ENCODE results near the gene MAT1A. TPM values are rescaled to one million over a fixed set of nuclear protein-coding genes. Genes with fewer than 3 reads are reported as not detected.

MAT1A gene
- total and polyA plus RNA-seq, 2 experiments from 2014 or later = not detected

GRCh38 chr10:80284522-80284921 lies 4.9 kb downstream of the MAT1A start:
- in situ Hi-C loops (cut with MboI) = no loop called here
- no peaks in the 10 kb centered on the region for H3K36me3 ChIP-seq (ENCODE audit: low read depth)
- H3K9ac ChIP-seq = no peak overlapping the region
- no peaks in the 10 kb centered on the region for H3K4me1 ChIP-seq (ENCODE audit: insufficient read depth)
- H3K27me3 ChIP-seq (replicated peaks; ENCODE audit: insufficient read depth) = peaks cover 11% of the 10 kb centered on the region
- H3K4me3 ChIP-seq = no peak overlapping the region
- no peaks in the 10 kb centered on the region for H3K79me2 ChIP-seq (ENCODE audit: insufficient read depth)
- TF ChIP-seq EZH2 (IDR thresholded peaks at IDR 0.05; ENCODE audit: insufficient read depth, poor library complexity, severe bottlenecking) (no peak), EZH2phosphoT487 (IDR thresholded peaks at IDR 0.05; ENCODE audit: insufficient read depth, low read depth) (no peak)
- no peaks in the 10 kb centered on the region for H3F3A ChIP-seq (ENCODE audit: insufficient read depth)
- H3K9me2 ChIP-seq (ENCODE audit: insufficient read depth) = no peaks in the 10 kb centered on the region
- H3K4me2 ChIP-seq (ENCODE audit: unreplicated experiment) = no peak overlapping the region
- WGBS, 2 experiments (ENCODE audit: low coverage in 1 of 2, low lambda C conversion rate in 2 of 2, missing lambda C conversion rate in 2 of 2) = 0% methylated on average over 1 of the region's 1 CpG
- no peaks in the 10 kb centered on the region for H4K20me1 ChIP-seq (ENCODE audit: insufficient read depth)
- H3K27ac ChIP-seq = no peak overlapping the region
- H2AFZ ChIP-seq = no peak overlapping the region
- no peak for DNase-seq
- H3K9me3 ChIP-seq (ENCODE audit: low read depth) = no peaks in the 10 kb centered on the region

GRCh38 chr10:80283536-80284199 lies 5.8 kb downstream of the MAT1A start:
- in situ Hi-C loops (cut with MboI) = no loop called here
- 48 to 52% methylated on average over 14 of the region's 14 CpGs for WGBS, 2 experiments (ENCODE audit: low coverage in 1 of 2, low lambda C conversion rate in 2 of 2, missing lambda C conversion rate in 2 of 2)
- peaks cover 15% of the 10 kb centered on the region for H3K27me3 ChIP-seq (replicated peaks; ENCODE audit: insufficient read depth)
- H4K20me1 ChIP-seq (ENCODE audit: insufficient read depth) = no peaks in the 10 kb centered on the region
- TF ChIP-seq EZH2 (IDR thresholded peaks at IDR 0.05; ENCODE audit: insufficient read depth, poor library complexity, severe bottlenecking) (no peak), EZH2phosphoT487 (IDR thresholded peaks at IDR 0.05; ENCODE audit: insufficient read depth, low read depth) (no peak)
- H2AFZ ChIP-seq = no peak overlapping the region
- H3F3A ChIP-seq (ENCODE audit: insufficient read depth) = no peaks in the 10 kb centered on the region
- no peaks in the 10 kb centered on the region for H3K36me3 ChIP-seq (ENCODE audit: low read depth)
- H3K4me2 ChIP-seq (ENCODE audit: unreplicated experiment) = no peak overlapping the region
- H3K9ac ChIP-seq = no peak overlapping the region
- no peaks in the 10 kb centered on the region for H3K4me1 ChIP-seq (ENCODE audit: insufficient read depth)
- H3K79me2 ChIP-seq (ENCODE audit: insufficient read depth) = no peaks in the 10 kb centered on the region
- no peak overlapping the region for H3K4me3 ChIP-seq
- H3K9me3 ChIP-seq (ENCODE audit: low read depth) = no peaks in the 10 kb centered on the region
- no peak for DNase-seq
- H3K27ac ChIP-seq = no peak overlapping the region
- H3K9me2 ChIP-seq (ENCODE audit: insufficient read depth) = no peaks in the 10 kb centered on the region

GRCh38 chr10:80283119-80283518 lies 6.3 kb downstream of the MAT1A start:
- no peaks in the 10 kb centered on the region for H3K9me2 ChIP-seq (ENCODE audit: insufficient read depth)
- H3F3A ChIP-seq (ENCODE audit: insufficient read depth) = no peaks in the 10 kb centered on the region
- no peaks in the 10 kb centered on the region for H3K36me3 ChIP-seq (ENCODE audit: low read depth)
- DNase-seq = no peak
- no peak overlapping the region for H3K27ac ChIP-seq
- TF ChIP-seq EZH2 (IDR thresholded peaks at IDR 0.05; ENCODE audit: insufficient read depth, poor library complexity, severe bottlenecking) (no peak), EZH2phosphoT487 (IDR thresholded peaks at IDR 0.05; ENCODE audit: insufficient read depth, low read depth) (no peak)
- whole genome bisulfite sequencing, 2 experiments (ENCODE audit: low coverage in 1 of 2, low lambda C conversion rate in 2 of 2, missing lambda C conversion rate in 2 of 2) = 80 to 89% methylated on average over 4 of the region's 4 CpGs
- no peaks in the 10 kb centered on the region for H3K79me2 ChIP-seq (ENCODE audit: insufficient read depth)
- no peak overlapping the region for H2AFZ ChIP-seq
- no peaks in the 10 kb centered on the region for H3K4me1 ChIP-seq (ENCODE audit: insufficient read depth)
- H3K4me2 ChIP-seq (ENCODE audit: unreplicated experiment) = no peak overlapping the region
- no peaks in the 10 kb centered on the region for H3K9me3 ChIP-seq (ENCODE audit: low read depth)
- peaks cover 20% of the 10 kb centered on the region for H3K27me3 ChIP-seq (replicated peaks; ENCODE audit: insufficient read depth)
- no peak overlapping the region for H3K4me3 ChIP-seq
- no peaks in the 10 kb centered on the region for H4K20me1 ChIP-seq (ENCODE audit: insufficient read depth)
- H3K9ac ChIP-seq = no peak overlapping the region
- in situ Hi-C loops (cut with MboI) = no loop called here

GRCh38 chr10:80281784-80282765 lies 7.4 kb downstream of the MAT1A start:
- TF ChIP-seq EZH2 (IDR thresholded peaks at IDR 0.05; ENCODE audit: insufficient read depth, poor library complexity, severe bottlenecking) (no peak), EZH2phosphoT487 (IDR thresholded peaks at IDR 0.05; ENCODE audit: insufficient read depth, low read depth) (no peak)
- H3F3A ChIP-seq (ENCODE audit: insufficient read depth) = no peaks in the 10 kb centered on the region
- no peak overlapping the region for H3K4me3 ChIP-seq
- no peak overlapping the region for H3K27ac ChIP-seq
- no peaks in the 10 kb centered on the region for H3K36me3 ChIP-seq (ENCODE audit: low read depth)
- in situ Hi-C loops (cut with MboI) = no loop called here
- H3K4me1 ChIP-seq (ENCODE audit: insufficient read depth) = no peaks in the 10 kb centered on the region
- H2AFZ ChIP-seq = no peak overlapping the region
- H3K9ac ChIP-seq = no peak overlapping the region
- peaks cover 20% of the 10 kb centered on the region for H3K27me3 ChIP-seq (replicated peaks; ENCODE audit: insufficient read depth)
- H3K9me2 ChIP-seq (ENCODE audit: insufficient read depth) = no peaks in the 10 kb centered on the region
- H3K79me2 ChIP-seq (ENCODE audit: insufficient read depth) = no peaks in the 10 kb centered on the region
- H4K20me1 ChIP-seq (ENCODE audit: insufficient read depth) = no peaks in the 10 kb centered on the region
- H3K9me3 ChIP-seq (ENCODE audit: low read depth) = no peaks in the 10 kb centered on the region
- WGBS, 2 experiments (ENCODE audit: low coverage in 1 of 2, low lambda C conversion rate in 2 of 2, missing lambda C conversion rate in 2 of 2) = 46 to 47% methylated on average over 9 of the region's 9 CpGs
- DNase-seq = no peak
- H3K4me2 ChIP-seq (ENCODE audit: unreplicated experiment) = no peak overlapping the region
